GM11168 (cell line): ENCODE data around the gene MPG.
"Not testable (repeated sequence)": the region's sequence is repeated elsewhere in the genome, so short reads cannot be mapped to it uniquely, and the experiment has no call there.

ENCODE experiments used
- in situ Hi-C: fragments of 300-500 bp; cut with MboI; formaldehyde crosslinking; loops from one replicate; pipeline ENCODE4 v1.12.0; 2022; ENCODE audit warnings: low sequenced_read_pairs; ENCODE audit not compliant: unreplicated experiment

Gene MPG, protein sequence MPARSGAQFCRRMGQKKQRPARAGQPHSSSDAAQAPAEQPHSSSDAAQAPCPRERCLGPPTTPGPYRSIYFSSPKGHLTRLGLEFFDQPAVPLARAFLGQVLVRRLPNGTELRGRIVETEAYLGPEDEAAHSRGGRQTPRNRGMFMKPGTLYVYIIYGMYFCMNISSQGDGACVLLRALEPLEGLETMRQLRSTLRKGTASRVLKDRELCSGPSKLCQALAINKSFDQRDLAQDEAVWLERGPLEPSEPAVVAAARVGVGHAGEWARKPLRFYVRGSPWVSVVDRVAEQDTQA

DNA sequence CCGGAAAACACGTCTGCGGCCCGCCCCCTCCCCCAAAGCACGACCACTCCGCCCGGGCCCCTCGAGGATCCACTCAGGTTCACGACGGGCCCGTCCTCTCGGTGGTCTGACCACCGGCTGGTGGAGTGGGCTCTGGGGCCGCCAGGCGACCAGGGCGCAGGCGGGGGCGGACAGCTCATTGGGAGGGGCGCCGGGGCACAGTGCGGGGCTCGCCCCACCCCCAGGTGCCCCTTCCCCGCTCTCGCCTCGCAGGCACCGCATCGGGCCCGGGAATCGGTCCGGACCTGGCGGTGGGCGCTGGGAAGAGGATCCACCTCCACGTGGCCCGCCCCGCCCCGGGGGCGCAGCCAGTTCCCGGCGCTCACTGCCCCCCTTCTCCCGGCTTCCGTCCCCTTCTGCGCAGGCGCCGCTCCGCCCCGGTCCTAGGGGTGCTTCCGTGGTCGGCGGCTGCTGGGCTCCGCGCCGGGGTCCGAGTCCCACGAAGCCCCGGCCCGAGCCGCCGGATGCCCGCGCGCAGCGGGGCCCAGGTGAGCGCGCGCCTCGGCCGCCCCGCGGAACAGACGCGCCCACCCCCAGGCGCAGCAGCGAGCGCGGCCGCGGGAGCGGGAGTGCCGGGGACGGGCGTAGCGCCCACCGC is at the start of gene MPG:
Gene MPG, plus strand, starts transcription at position 419 of the 637 bp plus-strand sequence. Its CDS starts 85 bp downstream, at position 504.
- in situ Hi-C loops, result no loop called here

DNA sequence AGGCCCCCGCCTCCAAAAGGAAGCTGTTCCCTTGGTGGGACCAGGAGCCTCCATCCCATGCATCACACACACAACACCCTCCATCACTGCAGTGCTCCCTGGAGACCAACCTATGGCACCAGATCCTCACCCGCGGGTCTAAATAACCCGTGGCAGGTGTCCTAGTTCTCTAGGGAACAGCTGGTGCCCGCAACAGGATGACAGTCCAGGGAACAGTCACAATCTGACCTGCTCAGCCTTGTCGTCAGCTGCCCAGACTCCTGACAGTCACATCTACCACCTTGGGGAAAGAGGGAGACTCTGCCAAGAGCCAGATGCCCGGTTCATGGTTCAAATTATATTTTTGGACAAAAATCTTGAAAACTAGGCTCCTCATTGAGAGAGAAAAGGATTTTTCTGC is 47.4 kb upstream of the MPG start:
- in situ Hi-C loops, result not testable (repeated sequence)

DNA sequence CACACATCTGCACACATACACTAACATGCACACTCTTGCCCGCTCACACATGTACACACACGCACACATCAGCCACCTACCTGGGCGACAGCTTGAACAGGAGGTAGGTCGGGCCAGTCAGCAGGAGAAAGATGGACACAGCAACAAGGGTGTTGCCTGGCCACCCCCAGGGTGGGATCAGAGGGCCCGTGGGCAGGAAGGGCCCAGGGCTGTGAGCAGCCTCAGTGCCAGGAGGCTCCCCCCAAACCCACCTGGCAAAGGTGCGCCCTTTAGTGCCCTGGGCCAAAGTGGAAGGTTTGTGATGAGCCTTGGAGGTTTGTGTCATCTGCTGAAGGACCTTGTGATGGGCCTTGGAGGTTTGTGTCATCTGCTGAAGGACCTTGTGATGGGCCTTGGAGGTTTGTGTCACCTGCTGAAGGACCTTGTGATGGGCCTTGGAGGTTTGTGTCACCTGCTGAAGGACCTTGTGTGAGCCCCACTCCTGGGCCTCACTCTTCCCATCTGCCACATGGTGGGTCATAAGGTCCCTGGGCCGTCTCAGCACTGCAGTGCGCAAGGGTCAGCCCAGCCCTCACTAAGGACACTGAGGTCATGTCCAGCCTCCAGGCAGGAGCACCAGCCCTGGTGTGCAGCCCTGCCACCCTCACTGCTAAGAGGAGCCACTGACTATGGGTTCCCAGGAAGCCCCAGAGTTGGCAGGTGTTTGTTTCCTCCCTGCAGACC is 44.7 kb upstream of the MPG start:
- in situ Hi-C loops, result not testable (repeated sequence)

DNA sequence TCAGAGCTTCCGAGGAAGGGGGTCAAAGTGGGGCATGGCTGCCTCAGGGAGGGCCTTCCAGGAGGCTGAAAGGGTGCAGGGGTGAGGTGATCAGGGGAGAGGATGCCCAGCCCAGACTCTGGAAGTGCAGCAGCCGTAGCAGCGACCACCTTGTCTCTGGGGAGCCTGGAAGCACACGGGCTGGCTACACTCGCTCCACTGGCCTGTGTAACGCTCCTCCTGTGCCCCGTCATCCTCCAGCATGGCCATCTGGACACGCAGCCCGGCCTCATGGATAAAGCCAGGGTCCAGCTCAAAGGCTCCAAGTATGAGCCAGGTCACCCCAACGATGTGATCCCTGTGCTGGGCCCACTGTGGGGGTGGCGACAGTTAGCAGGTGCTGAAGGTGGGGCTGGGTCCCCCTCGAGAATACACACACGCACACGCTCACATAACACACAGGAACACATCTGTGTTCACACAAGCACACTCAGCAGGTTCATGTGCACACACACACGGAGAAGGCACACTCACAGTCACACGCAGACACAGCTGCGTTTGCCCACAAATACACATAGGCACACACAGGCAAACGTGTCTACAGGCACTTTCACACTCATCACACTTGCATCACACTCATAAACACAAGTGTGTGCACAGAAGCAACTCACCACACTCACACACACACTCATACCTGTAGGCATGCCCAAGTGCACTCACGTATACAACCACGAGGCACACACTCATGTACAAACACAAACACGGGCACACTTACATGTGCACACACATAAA is 44.0 kb upstream of the MPG start:
- in situ Hi-C loops, result no loop called here

DNA sequence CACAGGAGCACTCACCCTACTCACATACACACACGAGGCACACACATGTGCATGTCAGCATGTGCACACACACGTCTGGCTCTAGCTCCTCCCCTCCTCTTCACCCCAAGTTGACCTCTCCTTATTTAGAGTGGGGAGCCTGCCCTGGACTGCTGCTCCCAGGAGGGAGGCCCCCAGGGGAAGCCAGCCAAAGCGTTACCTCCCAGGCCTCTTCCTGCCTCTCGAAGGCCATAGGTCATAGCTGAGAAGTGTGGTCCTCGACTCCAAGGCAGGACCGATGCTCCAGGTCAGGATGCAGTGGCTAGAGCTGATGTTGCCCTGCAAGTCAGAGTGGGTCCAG is 43.4 kb upstream of the MPG start:
- in situ Hi-C loops, result no loop called here

DNA sequence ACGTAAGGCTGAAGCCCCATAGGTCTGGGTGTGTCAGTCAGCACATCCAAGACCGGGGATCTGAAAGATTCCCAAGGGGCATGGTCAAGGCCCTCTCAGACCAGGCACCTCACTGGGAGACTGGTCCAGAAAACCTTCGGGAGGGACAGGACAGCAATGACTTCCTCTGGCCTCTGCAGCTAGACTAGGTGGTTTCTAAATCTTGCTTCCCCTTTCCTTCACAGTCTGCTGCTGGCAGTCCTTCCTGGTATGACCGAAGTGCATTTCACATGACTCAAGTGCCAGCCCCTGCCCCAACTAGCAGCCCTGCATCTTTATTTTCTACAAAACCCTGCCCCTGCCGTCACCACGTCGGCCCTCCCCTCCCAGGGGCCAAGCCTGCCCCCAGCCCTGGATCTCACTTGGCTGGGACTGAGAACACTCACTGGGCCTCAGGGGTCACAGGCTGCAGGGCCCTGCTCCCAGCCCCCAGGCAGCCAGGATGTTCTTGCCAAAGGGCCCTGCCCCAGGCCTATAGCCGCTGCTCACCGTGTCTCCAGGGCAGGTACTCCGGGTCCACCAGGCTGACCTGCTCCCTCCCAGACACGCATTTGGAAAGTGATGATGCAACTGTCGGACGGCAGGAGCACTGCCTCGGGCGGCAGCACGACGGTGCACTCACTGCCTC is 42.9 kb upstream of the MPG start:
- in situ Hi-C loops, result no loop called here

DNA sequence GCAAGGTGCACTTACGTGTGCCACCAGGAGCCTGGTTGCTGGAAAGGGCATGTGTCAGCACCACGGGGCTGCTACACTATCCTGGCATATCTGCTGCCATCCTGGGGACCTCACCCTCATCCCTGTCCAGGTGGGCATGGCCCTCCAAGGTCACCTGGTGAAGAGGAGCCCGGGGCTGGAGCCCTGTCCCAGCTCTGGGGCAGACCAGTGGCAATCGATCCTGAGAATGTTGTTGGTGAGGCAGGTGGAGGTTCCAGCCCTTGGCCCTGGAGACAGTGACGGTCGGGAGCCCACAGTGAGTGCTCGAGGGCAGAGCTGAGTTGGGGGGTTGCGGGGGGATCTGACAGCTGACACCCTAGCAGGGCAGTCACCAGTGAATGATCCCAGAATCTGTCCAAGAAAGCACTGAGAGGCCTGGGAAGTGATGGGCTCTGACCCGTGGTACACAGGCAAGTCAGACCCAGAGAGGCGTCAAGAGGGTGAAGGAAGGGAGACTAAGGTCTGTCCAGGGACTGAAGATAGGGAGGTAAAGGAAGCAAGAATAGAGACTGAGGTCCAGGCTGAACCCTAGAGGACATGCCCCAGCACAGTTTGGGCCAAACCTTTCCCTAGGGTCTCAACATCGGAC is 42.2 kb upstream of the MPG start:
- in situ Hi-C loops, result no loop called here

DNA sequence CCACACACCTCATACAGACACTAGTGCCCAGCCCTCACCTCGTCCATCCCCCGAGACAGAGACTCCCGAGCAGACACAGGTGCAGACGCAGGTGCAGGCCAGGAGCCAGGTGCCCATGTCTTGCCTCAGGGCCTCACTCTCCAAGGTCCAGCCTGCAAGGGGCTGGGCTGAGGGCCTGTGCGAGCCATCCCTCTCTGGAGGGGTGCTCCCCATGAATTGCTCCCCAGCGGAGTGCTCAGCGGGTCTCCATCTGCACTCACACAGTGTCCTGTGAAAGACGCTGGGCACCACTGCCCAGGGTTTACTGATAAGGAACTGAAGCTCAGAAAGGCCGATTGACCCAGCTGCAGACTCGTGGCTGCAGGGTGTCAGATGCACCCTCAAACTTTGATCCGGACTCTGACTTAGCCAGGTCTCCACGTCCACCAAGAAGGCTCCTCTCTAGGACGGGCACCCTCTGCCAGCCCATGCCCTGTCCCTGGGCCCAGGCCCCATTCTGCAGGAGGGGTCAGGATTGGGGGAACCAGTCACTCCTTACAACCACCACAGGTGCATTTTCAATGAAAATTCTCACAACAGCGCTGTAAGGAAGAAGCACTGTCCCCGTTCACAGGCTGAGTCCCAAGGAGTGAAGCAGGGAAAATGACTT is 41.6 kb upstream of the MPG start:
- in situ Hi-C loops, result no loop called here

DNA sequence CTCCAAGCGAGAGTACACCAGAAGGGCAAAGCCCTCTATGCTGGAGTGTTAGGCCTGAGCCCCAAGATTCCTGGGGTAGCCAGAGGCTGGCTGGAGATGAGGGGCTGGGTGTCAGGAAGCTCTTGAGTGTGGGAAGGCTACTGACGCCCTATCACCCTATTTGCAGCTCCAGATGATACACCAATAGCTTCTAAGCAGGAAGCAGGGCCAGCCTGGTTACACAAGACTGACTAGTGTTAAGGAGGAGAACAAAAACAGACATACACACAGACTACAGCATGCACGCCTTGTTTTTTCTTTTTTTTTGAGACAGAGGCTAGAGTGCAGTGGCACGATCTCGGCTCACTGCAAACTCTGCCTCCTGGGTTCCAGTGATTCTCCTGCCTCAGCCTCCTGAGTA is 40.5 kb upstream of the MPG start:
- in situ Hi-C loops, result no loop called here

DNA sequence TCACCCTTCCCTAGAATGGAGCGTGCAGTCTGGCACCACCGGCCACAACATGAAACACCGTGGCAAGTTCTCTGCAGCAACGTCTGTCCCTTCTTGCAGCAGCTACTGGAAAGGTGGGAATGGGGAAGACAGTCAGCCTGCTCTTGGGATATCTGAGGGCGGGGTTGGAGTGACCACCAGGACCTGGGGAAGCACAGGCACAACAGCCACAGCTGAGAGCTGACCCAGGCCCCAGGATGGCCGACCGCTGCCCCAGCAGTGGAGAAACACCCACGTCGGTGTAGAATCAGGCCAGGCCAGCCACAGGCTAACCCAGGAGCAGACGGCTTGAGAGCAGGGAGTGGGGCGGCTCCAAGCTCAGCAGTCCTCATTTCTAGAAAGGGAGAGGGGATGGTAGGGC is 39.8 kb upstream of the MPG start:
- in situ Hi-C loops, result not testable (repeated sequence)

DNA sequence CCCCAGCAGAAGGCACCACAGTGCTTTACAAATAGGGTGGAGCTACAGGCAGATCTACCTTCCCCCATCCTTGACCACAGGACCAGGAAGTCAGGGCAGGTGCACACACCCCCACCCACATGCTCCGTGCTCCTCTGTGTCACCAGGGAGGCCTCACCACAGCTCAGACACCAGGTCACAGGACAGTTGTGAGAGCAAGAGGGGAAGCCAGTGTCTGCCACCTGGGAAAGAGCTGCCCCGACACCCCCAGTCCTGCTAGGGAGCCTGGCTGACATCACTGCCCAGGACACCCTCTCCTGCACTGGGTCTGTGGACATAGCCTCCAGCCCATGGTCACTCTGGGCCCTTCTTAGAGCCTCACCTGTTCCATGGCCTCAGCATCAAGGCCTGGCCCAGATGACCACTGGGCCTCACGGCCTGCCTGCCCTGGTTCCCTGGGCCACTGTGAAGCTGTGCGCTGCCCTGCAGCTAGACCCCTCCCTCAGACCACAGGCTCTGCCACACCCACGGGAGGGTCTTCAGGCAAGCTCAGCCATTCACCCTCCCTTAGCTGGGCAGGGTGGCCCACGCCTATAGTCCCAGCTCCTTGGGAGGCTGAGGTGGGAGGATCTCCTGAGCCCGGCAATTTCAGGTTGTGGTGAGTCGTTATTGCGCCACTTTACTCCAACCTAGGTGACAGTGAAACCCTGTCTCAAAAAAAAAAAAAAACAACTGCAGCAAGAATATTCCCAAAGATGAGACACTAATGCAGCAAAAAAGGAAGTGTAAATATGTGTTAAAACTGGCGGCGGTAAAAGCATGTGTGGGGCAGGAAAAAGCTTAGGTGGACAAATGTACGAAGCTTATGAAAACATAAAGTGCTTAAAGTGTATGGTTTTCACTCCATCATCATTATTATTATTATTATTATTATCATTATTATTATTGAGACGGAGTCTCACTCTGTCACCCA is 38.8 kb upstream of the MPG start:
- in situ Hi-C loops, result no loop called here

DNA sequence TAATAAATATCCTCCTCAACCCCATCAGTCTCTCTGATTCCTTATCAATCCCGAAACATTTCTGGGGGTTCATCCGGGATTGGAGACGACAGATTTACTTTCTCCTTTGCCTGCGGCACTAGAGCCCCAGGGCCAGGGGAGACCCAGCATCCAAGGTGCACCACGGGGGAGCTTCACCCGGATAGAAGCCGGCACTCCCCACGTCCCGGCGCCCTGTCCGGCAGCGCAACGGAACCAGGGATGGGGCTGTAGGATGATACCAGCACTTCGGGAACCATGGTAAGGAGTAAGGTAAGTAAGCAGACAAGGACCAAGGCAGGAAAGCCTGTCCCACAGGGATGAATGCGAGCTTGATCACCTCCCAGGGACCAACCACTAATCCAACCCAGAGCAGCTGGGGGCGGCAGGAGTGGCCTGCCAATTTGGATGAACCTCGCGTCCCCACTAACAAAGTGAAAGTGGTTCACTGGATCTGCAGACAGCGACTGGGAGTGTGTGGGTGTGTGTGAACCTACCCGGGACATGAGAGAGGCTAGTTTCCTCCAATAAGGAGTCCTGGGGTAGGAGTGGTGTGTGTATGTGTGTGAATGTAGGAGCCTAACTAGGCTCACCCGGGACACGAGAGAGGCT is 36.5 kb upstream of the MPG start:
- in situ Hi-C loops, result no loop called here

DNA sequence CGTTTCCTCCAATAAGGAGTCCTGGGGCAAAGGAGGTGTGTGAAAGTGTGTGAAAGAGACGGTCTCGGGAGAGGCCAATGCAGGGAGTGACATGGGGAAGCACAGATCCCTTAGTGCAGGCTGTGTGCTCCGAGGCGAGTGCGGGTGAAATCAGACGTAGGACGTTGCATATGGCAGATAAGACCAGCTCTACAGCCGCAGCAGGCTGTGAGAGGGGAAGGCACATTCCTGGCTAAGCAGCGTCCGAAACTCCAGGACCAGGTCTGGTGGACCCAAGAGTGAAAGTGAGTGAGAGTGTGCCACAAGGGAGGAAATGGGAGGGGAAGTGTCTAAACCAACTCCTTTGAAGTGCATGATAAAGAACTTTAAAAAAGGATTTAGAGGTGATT is 36.0 kb upstream of the MPG start:
- in situ Hi-C loops, result no loop called here

DNA sequence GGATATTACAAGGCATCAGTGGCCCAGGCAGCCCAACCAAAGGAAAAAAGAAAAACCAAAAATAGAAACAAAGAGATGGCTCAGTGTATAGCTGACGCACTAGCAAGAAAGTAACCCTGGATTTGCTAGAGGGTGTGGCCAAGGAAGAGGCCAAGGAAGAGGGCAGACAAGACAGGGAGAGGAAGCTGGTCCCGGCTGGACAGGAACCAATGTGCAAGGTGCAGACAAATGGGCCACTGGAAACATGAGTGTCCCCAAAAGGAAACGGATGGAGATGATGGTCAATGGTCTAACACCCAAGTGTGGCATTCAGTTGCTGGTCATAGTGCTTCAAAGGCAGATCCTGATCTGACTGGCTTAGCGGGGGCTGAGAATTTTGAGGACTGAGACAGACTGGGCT is 35.3 kb upstream of the MPG start:
- in situ Hi-C loops, result no loop called here

DNA sequence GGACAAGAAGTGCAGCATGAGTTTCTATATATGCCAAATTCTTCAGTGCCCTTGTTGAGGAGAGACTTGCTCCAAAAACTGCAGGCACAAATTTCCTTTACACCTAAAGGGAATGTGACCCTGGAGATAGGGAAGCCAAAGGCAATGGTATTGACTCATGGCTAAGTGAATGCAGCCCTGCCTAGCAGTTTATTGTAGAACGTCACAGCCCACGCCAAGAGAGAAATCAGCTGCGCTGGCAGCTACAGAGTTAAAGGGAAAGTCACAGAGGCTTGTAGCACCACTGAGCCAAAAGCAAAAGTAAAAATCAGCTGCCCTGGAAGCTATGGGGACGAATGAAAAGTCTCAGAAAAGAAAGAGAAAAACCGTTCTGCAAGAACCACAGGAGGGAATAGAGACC is 34.7 kb upstream of the MPG start:
- in situ Hi-C loops, result no loop called here

DNA sequence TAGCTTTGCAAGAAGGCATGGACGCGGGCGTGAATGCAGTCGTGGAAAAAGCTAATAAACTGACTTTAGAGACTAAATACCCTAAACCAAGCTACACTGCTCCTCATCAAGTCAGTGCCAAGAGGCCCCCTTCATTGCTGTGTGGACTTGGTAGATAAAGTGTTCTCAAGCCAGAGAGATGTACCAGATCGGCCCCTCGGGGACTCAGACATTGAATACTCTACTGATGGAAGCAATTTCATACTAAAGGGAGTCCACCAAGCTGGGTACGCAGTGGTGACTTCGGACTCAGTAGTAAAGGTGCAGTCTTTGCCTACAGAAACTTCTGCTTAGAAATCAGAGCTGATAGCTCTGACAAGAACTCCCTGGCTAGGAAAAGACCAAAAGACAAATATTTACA is 33.4 kb upstream of the MPG start:
- in situ Hi-C loops, result no loop called here

DNA sequence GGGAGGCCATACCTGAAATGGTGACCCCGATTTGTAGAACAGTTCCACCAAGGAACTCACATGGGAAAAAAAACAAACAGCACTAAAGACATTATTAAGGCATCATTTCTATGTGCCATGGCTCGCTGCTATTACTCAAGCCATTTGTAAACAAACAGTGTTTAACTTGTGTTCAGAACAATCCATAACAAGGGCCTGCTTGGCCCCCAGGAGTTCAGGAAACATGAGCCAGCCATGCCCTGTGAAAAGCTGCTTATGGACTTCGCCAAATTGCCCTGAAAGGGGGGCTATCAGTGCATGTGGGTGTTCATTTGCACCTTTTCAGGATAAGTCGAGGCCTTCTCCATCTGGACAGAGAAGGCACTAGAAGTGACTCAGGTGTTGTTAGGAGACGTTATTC is 32.6 kb upstream of the MPG start:
- in situ Hi-C loops, result no loop called here

DNA sequence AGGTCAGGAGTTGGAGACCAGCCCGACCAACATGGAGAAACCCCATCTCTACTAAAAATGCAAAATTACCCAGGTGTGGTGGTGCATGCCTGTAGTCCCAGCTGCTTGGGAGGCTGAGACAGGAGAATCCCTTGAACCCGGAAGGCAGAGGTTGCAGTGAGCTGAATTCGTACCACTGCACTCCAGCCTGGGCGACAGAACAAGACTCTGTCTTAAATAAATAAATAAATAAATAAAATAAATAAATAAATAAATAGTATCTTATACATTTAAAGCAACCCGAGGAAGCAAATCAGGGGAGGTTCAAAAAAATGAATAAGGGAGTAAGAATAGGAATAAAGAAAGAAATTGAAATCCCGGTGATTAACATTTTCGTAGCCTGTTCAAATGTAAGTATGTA is 31.5 kb upstream of the MPG start:
- in situ Hi-C loops, result not testable (repeated sequence)
